H9 (cell line): ENCODE results near the gene SNX2. TPM values are rescaled to one million over a fixed set of nuclear protein-coding genes. Genes with fewer than 3 reads are reported as not detected.

Experiments
- DNase-seq: peaks from one replicate; pipeline ENCODE4 v3.0.0-alpha.2; 2017
- H2AFZ ChIP-seq: one replicate; pipeline ENCODE4 v1.6.1; 2013; ENCODE audit warnings: mild to moderate bottlenecking, low read length, control low read depth, moderate library complexity
- H2AK5ac ChIP-seq: 2 replicates; pipeline ENCODE4 v1.6.1; 2013; ENCODE audit warnings: low read length, control low read depth, mixed read lengths; ENCODE audit not compliant: insufficient read length
- H2BK120ac ChIP-seq: one replicate; pipeline ENCODE4 v1.6.1; 2013; ENCODE audit warnings: low read depth, mild to moderate bottlenecking, low read length, control low read depth, inconsistent platforms; ENCODE audit not compliant: poor library complexity, severe bottlenecking
- H2BK12ac ChIP-seq: 2 replicates; pipeline ENCODE4 v1.6.1; 2013; ENCODE audit warnings: low read length, control low read depth, mixed read lengths, low read depth; ENCODE audit not compliant: insufficient read length
- H2BK15ac ChIP-seq: 2 replicates; pipeline ENCODE4 v1.6.1; 2013; ENCODE audit warnings: low read depth, low read length, control low read depth
- H2BK20ac ChIP-seq: one replicate; pipeline ENCODE4 v1.6.1; 2013; ENCODE audit warnings: low read depth, mild to moderate bottlenecking, low read length, control low read depth, inconsistent platforms; ENCODE audit not compliant: poor library complexity, severe bottlenecking
- H2BK5ac ChIP-seq: 2 replicates; pipeline ENCODE4 v1.6.1; 2013; ENCODE audit warnings: low read length, control low read depth, mixed read lengths; ENCODE audit not compliant: insufficient read length
- H3K14ac ChIP-seq: 2 replicates; pipeline ENCODE4 v1.6.1; 2013; ENCODE audit warnings: low read length, control low read depth; ENCODE audit not compliant: insufficient read depth
- H3K18ac ChIP-seq: 2 replicates; pipeline ENCODE4 v1.6.1; 2013; ENCODE audit warnings: low read depth, mild to moderate bottlenecking, mixed read lengths, low read length, control low read depth; ENCODE audit not compliant: insufficient read length
- H3K23ac ChIP-seq: 2 replicates; pipeline ENCODE4 v1.6.1; 2013; ENCODE audit warnings: low read length, control low read depth, mixed read lengths, low read depth; ENCODE audit not compliant: insufficient read length
- H3K23me2 ChIP-seq: 2 replicates; pipeline ENCODE4 v1.6.1; 2013; ENCODE audit warnings: low read depth, mild to moderate bottlenecking, mixed read lengths, low read length, control low read depth; ENCODE audit not compliant: insufficient read length, poor library complexity, severe bottlenecking
- H3K27ac ChIP-seq: 2 replicates; pipeline ENCODE4 v1.5.1; 2013; ENCODE audit warnings: low read length, control low read depth, mixed read lengths, low read depth; ENCODE audit not compliant: insufficient read length
- H3K27me3 ChIP-seq: 2 replicates; pipeline ENCODE4 v1.6.1; 2013; ENCODE audit warnings: low read length, control low read depth, inconsistent platforms; ENCODE audit not compliant: insufficient read depth
- H3K4ac ChIP-seq: 2 replicates; pipeline ENCODE4 v1.6.1; 2013; ENCODE audit warnings: low read depth, mild to moderate bottlenecking, control low read depth, inconsistent platforms, low read length, moderate library complexity
- H3K4me1 ChIP-seq: 2 replicates; pipeline ENCODE4 v1.6.1; 2013; ENCODE audit warnings: low read length, control low read depth, inconsistent platforms; ENCODE audit not compliant: insufficient read depth
- H3K4me2 ChIP-seq: 2 replicates; pipeline ENCODE4 v1.6.1; 2013; ENCODE audit warnings: low read length, control low read depth, mixed read lengths; ENCODE audit not compliant: insufficient read length, insufficient read depth
- H3K56ac ChIP-seq: 2 replicates; pipeline ENCODE4 v1.6.1; 2013; ENCODE audit warnings: low read depth, mild to moderate bottlenecking, mixed read lengths, low read length, control low read depth; ENCODE audit not compliant: insufficient read length
- H3K79me1 ChIP-seq: 2 replicates; pipeline ENCODE4 v1.6.1; 2013; ENCODE audit warnings: low read depth, mild to moderate bottlenecking, moderate library complexity, low read length, control low read depth, inconsistent platforms; ENCODE audit not compliant: insufficient read depth, poor library complexity, severe bottlenecking
- H3K79me2 ChIP-seq: 2 replicates; pipeline ENCODE4 v1.6.1; 2013; ENCODE audit warnings: low read length, control low read depth, inconsistent platforms; ENCODE audit not compliant: insufficient read depth
- H3K9ac ChIP-seq: 2 replicates; pipeline ENCODE4 v1.6.1; 2013; ENCODE audit warnings: low read length, control low read depth, mixed read lengths; ENCODE audit not compliant: insufficient read length; ENCODE audit errors: extremely low read depth
- H3K9me3 ChIP-seq: one replicate; pipeline ENCODE4 v1.6.1; 2013; ENCODE audit warnings: low read depth, low read length, inconsistent platforms; ENCODE audit not compliant: control insufficient read depth
- H3T11ph ChIP-seq: one replicate; pipeline ENCODE4 v1.6.1; 2013; ENCODE audit warnings: mild to moderate bottlenecking, low read length, control low read depth, inconsistent platforms
- H4K20me1 ChIP-seq: one replicate; pipeline ENCODE4 v1.6.1; 2013; ENCODE audit not compliant: control insufficient read depth, insufficient read length, insufficient read depth
- H4K5ac ChIP-seq: 2 replicates; pipeline ENCODE4 v1.6.1; 2013; ENCODE audit warnings: low read depth, mild to moderate bottlenecking, mixed read lengths, low read length, control low read depth; ENCODE audit not compliant: insufficient read length
- H4K8ac ChIP-seq: replicated peaks from 2 replicates; pipeline ENCODE4 v1.6.1; 2013; ENCODE audit warnings: low read length, control low read depth, mixed read lengths, low read depth; ENCODE audit not compliant: insufficient read length
- H4K91ac ChIP-seq: 2 replicates; pipeline ENCODE4 v1.6.1; 2013; ENCODE audit warnings: low read depth, mild to moderate bottlenecking, moderate library complexity, mixed read lengths, low read length, control low read depth; ENCODE audit not compliant: insufficient read length
- H3K27ac Mint-ChIP-seq, 3 experiments: 2 replicates in 2 of 3; 3 replicates in 1 of 3; pipeline ENCODE4 v1.8.0; 2020 to 2021; ENCODE audit warnings: mixed read lengths in 3 of 3, mild to moderate bottlenecking in 1 of 3, moderate library complexity in 1 of 3
- H3K27me3 Mint-ChIP-seq: 2 replicates; pipeline ENCODE4 v1.8.0; 2021; ENCODE audit warnings: low read depth, mild to moderate bottlenecking, moderate library complexity, mixed read lengths
- H3K36me3 Mint-ChIP-seq, 3 experiments: 2 replicates in 2 of 3; 3 replicates in 1 of 3; pipeline ENCODE4 v1.8.0; 2020 to 2021; ENCODE audit warnings: low read depth in 3 of 3, mixed read lengths in 3 of 3; ENCODE audit not compliant: insufficient read depth in 1 of 3
- H3K4me1 Mint-ChIP-seq, 2 experiments: 2 replicates each; pipeline ENCODE4 v1.8.0; 2020; ENCODE audit warnings: mixed read lengths in 2 of 2
- H3K4me3 Mint-ChIP-seq, 2 experiments: 2 replicates in 1 of 2; 3 replicates in 1 of 2; pipeline ENCODE4 v1.8.0; 2020 to 2021; ENCODE audit warnings: mild to moderate bottlenecking in 2 of 2, mixed read lengths in 2 of 2, moderate library complexity in 1 of 2
- H3K9me3 Mint-ChIP-seq, 2 experiments: 2 replicates in 1 of 2; 3 replicates in 1 of 2; pipeline ENCODE4 v1.8.0; 2020; ENCODE audit warnings: mild to moderate bottlenecking in 2 of 2, mixed read lengths in 2 of 2, moderate library complexity in 1 of 2
- WGBS: extraction: QIAGEN DNeasy Blood & Tissue Kit; methylation state at CpG from one replicate; pipeline ENCODE4 v1.1.7; 2013; ENCODE audit warnings: missing lambda C conversion rate, low lambda C conversion rate, mixed read lengths; ENCODE audit not compliant: insufficient read length; ENCODE audit errors: extremely low coverage; 5-methylcytosine and 5-hydroxymethylcytosine counted together
- total RNA-seq: library from RNA; stranded (reverse); gene quantifications from 2 replicates; pipeline ENCODE4 v1.2.1, GENCODE V29; 2021
- TF ChIP-seq, protein P1 (sequence below): fragments of 200-600 bp; sonication (generic); conservative IDR thresholded peaks from 3 replicates; pipeline ENCODE4 v1.8.0; 2021; ENCODE audit warnings: antibody characterized with exemption, mild to moderate bottlenecking

SNX2 gene
- total RNA-seq, 1 experiment from 2014 or later, result 62.6 TPM

DNA sequence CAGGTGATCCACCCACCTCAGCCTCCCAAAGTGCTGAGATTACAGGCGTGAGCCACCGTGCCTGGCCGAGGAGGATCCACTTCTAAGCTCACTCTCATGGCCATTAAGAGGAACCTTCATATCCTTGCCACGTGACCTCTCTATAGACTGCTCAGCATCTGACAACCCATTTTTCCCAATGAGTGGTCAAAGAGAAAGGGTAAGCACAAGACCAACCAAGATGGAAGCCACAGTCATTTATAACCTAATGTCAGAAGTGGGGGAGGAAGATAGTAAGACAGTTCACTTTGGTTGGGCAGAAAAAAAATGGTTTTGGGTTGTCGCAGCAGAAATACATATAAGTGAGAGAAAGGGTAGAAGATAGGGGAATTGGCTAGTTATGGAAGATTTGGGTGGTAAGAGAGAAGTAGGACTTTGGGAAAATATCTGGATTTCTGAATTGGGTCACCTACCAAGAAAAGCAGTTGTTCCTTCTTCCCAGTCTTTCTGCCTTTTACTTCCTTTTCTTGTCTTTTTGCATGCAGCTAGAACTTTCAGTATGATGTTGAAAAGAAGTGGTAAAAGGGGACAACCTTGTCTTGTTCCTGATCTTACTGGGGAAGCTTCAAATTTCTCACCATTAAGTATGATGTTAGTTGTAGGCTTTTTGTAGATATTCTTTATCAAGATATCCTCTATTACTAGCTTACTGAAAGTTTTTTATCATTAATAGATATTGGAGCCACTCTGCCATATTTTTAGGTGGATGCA, 15.6 kb downstream of the SNX2 start:
- peaks cover 6% of the 10 kb centered on the region; the same call in 1 of the 2 replicates for H3K79me2 ChIP-seq

More for the DNA sequence above, 15.6 kb downstream of the SNX2 start:
- no peak overlapping the region for H4K91ac ChIP-seq
- H3K4me2 ChIP-seq, result no peak overlapping the region
- H3K4me1 ChIP-seq, result no peaks in the 10 kb centered on the region; the same call in 1 of the 2 replicates
- TF ChIP-seq, protein P1, sequence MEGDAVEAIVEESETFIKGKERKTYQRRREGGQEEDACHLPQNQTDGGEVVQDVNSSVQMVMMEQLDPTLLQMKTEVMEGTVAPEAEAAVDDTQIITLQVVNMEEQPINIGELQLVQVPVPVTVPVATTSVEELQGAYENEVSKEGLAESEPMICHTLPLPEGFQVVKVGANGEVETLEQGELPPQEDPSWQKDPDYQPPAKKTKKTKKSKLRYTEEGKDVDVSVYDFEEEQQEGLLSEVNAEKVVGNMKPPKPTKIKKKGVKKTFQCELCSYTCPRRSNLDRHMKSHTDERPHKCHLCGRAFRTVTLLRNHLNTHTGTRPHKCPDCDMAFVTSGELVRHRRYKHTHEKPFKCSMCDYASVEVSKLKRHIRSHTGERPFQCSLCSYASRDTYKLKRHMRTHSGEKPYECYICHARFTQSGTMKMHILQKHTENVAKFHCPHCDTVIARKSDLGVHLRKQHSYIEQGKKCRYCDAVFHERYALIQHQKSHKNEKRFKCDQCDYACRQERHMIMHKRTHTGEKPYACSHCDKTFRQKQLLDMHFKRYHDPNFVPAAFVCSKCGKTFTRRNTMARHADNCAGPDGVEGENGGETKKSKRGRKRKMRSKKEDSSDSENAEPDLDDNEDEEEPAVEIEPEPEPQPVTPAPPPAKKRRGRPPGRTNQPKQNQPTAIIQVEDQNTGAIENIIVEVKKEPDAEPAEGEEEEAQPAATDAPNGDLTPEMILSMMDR, result no peak
- peaks cover 9 to 19% (median 17%) of the 10 kb centered on the region in 3 experiments for H3K36me3 Mint-ChIP-seq
- H2BK120ac ChIP-seq, result no peak overlapping the region
- no peaks in the 10 kb centered on the region for H4K20me1 ChIP-seq
- no peak overlapping the region for H3K9ac ChIP-seq
- no peak overlapping the region for H3T11ph ChIP-seq
- H2BK20ac ChIP-seq, result no peak overlapping the region
- no peak overlapping the region for H3K27ac ChIP-seq
- no peaks in the 10 kb centered on the region for H3K23me2 ChIP-seq
- H3K27me3 ChIP-seq, result no peaks in the 10 kb centered on the region
- H2AK5ac ChIP-seq, result no peak overlapping the region
- no peaks in the 10 kb centered on the region for H3K27me3 Mint-ChIP-seq
- H3K56ac ChIP-seq, result no peak overlapping the region
- no peak overlapping the region for H3K14ac ChIP-seq
- no peak overlapping the region; a peak in 1 of 7 replicates for H3K27ac Mint-ChIP-seq
- peaks cover 2 to 4% of the 10 kb centered on the region in 2 experiments; a peak in 3 of 5 replicates for H3K9me3 Mint-ChIP-seq
- no peak for DNase-seq
- no CpG with 5 or more reads among the region's 5 CpGs for WGBS
- no peak overlapping the region for H4K8ac ChIP-seq
- H3K23ac ChIP-seq, result no peak overlapping the region
- H3K4me1 Mint-ChIP-seq, result peaks cover 15% of the 10 kb centered on the region in 2 experiments
- no peak overlapping the region for H2AFZ ChIP-seq
- peaks cover 15% of the 10 kb centered on the region for H3K79me1 ChIP-seq
- H2BK5ac ChIP-seq, result no peak overlapping the region
- no peak overlapping the region for H4K5ac ChIP-seq
- H2BK12ac ChIP-seq, result no peak overlapping the region
- no peak overlapping the region for H3K4ac ChIP-seq
- no peak overlapping the region for H3K4me3 Mint-ChIP-seq
- no peaks in the 10 kb centered on the region for H3K9me3 ChIP-seq
- H2BK15ac ChIP-seq, result no peak overlapping the region
- H3K18ac ChIP-seq, result no peak overlapping the region
